ENCODE results near the gene ARMC2.

ARMC2 gene

GRCh38 chr6:108953681-108954080 lies 105.5 kb downstream of the ARMC2 start:
- Histone ChIP-seq H3K4me1 (ENCODE audit: insufficient read depth, low read length) (no peaks in the 10 kb centered on the region), H3K36me3 (ENCODE audit: insufficient read depth, low read length) (no peaks in the 10 kb centered on the region), H3K9ac (ENCODE audit: low read depth, low read length) (no peak overlapping the region), H3K9me3 (ENCODE audit: control insufficient read depth, insufficient read depth, low read length) (no peaks in the 10 kb centered on the region)

- Histone ChIP-seq H3K9me3 (ENCODE audit: control insufficient read depth, insufficient read depth, low read length) (no peaks in the 10 kb centered on the region), H3K9ac (ENCODE audit: low read depth, low read length) (no peak overlapping the region), H3K36me3 (ENCODE audit: insufficient read depth, low read length) (no peaks in the 10 kb centered on the region), H3K4me1 (ENCODE audit: insufficient read depth, low read length) (no peaks in the 10 kb centered on the region)
These were observed 107.2 kb downstream of the ARMC2 start for GRCh38 chr6:108955329-108955949.

- no peaks in the 10 kb centered on the region for H3K36me3 ChIP-seq (ENCODE audit: insufficient read depth, low read length)
- no peaks in the 10 kb centered on the region for H3K4me1 ChIP-seq (ENCODE audit: insufficient read depth, low read length)
- no peaks in the 10 kb centered on the region for H3K9me3 ChIP-seq (ENCODE audit: control insufficient read depth, insufficient read depth, low read length)
- H3K9ac ChIP-seq (ENCODE audit: low read depth, low read length): no peak overlapping the region
These were observed 109.0 kb downstream of the ARMC2 start for GRCh38 chr6:108957221-108957620.

GRCh38 chr6:108958900-108959770 lies 110.9 kb downstream of the ARMC2 start:
- H3K4me1 ChIP-seq (ENCODE audit: insufficient read depth, low read length): no peaks in the 10 kb centered on the region
- no peak overlapping the region for H3K9ac ChIP-seq (ENCODE audit: low read depth, low read length)

GRCh38 chr6:108959972-108960582 lies 111.9 kb downstream of the ARMC2 start:
- H3K9me3 ChIP-seq (ENCODE audit: control insufficient read depth, insufficient read depth, low read length): no peaks in the 10 kb centered on the region
- no peak overlapping the region for H3K9ac ChIP-seq (ENCODE audit: low read depth, low read length)
- no peaks in the 10 kb centered on the region for H3K4me1 ChIP-seq (ENCODE audit: insufficient read depth, low read length)
- no peaks in the 10 kb centered on the region for H3K36me3 ChIP-seq (ENCODE audit: insufficient read depth, low read length)

More at GRCh38 chr6:108958900-108959770, 110.9 kb downstream of the ARMC2 start:
- Histone ChIP-seq H3K36me3 (ENCODE audit: insufficient read depth, low read length) (no peaks in the 10 kb centered on the region), H3K9me3 (ENCODE audit: control insufficient read depth, insufficient read depth, low read length) (no peaks in the 10 kb centered on the region)

GRCh38 chr6:108960601-108961000 lies 112.4 kb downstream of the ARMC2 start:
- no peak overlapping the region for H3K9ac ChIP-seq (ENCODE audit: low read depth, low read length)

GRCh38 chr6:108961077-108961476 lies 112.9 kb downstream of the ARMC2 start:
- H3K36me3 ChIP-seq (ENCODE audit: insufficient read depth, low read length): no peaks in the 10 kb centered on the region

More at GRCh38 chr6:108960601-108961000, 112.4 kb downstream of the ARMC2 start:
- no peaks in the 10 kb centered on the region for H3K36me3 ChIP-seq (ENCODE audit: insufficient read depth, low read length)
- peaks cover 3% of the 10 kb centered on the region; the same call in 1 of the 2 replicates for H3K4me1 ChIP-seq (ENCODE audit: insufficient read depth, low read length)
- no peaks in the 10 kb centered on the region for H3K9me3 ChIP-seq (ENCODE audit: control insufficient read depth, insufficient read depth, low read length)

GRCh38 chr6:108961985-108962384 lies 113.8 kb downstream of the ARMC2 start:
- Histone ChIP-seq H3K9me3 (ENCODE audit: control insufficient read depth, insufficient read depth, low read length) (no peaks in the 10 kb centered on the region), H3K36me3 (ENCODE audit: insufficient read depth, low read length) (no peaks in the 10 kb centered on the region), H3K4me1 (ENCODE audit: insufficient read depth, low read length) (peaks cover 15% of the 10 kb centered on the region), H3K9ac (ENCODE audit: low read depth, low read length) (no peak overlapping the region)

More at GRCh38 chr6:108961077-108961476, 112.9 kb downstream of the ARMC2 start:
- H3K9me3 ChIP-seq (ENCODE audit: control insufficient read depth, insufficient read depth, low read length): no peaks in the 10 kb centered on the region
- no peak overlapping the region for H3K9ac ChIP-seq (ENCODE audit: low read depth, low read length)
- peaks cover 6% of the 10 kb centered on the region; the same call in 1 of the 2 replicates for H3K4me1 ChIP-seq (ENCODE audit: insufficient read depth, low read length)

- H3K4me1 ChIP-seq (ENCODE audit: insufficient read depth, low read length): peaks cover 24% of the 10 kb centered on the region
- no peak overlapping the region for H3K9ac ChIP-seq (ENCODE audit: low read depth, low read length)
- H3K9me3 ChIP-seq (ENCODE audit: control insufficient read depth, insufficient read depth, low read length): no peaks in the 10 kb centered on the region
These were observed 118.0 kb downstream of the ARMC2 start for GRCh38 chr6:108966251-108966650.

GRCh38 chr6:108966855-108967755 lies 118.9 kb downstream of the ARMC2 start:
- Histone ChIP-seq H3K9ac (ENCODE audit: low read depth, low read length) (no peak overlapping the region), H3K36me3 (ENCODE audit: insufficient read depth, low read length) (no peaks in the 10 kb centered on the region), H3K9me3 (ENCODE audit: control insufficient read depth, insufficient read depth, low read length) (no peaks in the 10 kb centered on the region), H3K4me1 (ENCODE audit: insufficient read depth, low read length) (peaks cover 24% of the 10 kb centered on the region)

More at GRCh38 chr6:108966251-108966650, 118.0 kb downstream of the ARMC2 start:
- H3K36me3 ChIP-seq (ENCODE audit: insufficient read depth, low read length): no peaks in the 10 kb centered on the region

GRCh38 chr6:108968325-108969316 lies 120.4 kb downstream of the ARMC2 start:
- Histone ChIP-seq H3K9ac (ENCODE audit: low read depth, low read length) (no peak overlapping the region), H3K36me3 (ENCODE audit: insufficient read depth, low read length) (no peaks in the 10 kb centered on the region), H3K9me3 (ENCODE audit: control insufficient read depth, insufficient read depth, low read length) (no peaks in the 10 kb centered on the region), H3K4me1 (ENCODE audit: insufficient read depth, low read length) (peaks cover 24% of the 10 kb centered on the region)

GRCh38 chr6:108969776-108970175 lies 121.6 kb downstream of the ARMC2 start:
- Histone ChIP-seq H3K9ac (ENCODE audit: low read depth, low read length) (no peak overlapping the region), H3K9me3 (ENCODE audit: control insufficient read depth, insufficient read depth, low read length) (no peaks in the 10 kb centered on the region), H3K36me3 (ENCODE audit: insufficient read depth, low read length) (no peaks in the 10 kb centered on the region), H3K4me1 (ENCODE audit: insufficient read depth, low read length) (peaks cover 24% of the 10 kb centered on the region)

- Histone ChIP-seq H3K9me3 (ENCODE audit: control insufficient read depth, insufficient read depth, low read length) (no peaks in the 10 kb centered on the region), H3K4me1 (ENCODE audit: insufficient read depth, low read length) (no peaks in the 10 kb centered on the region; the same call in 1 of the 2 replicates), H3K36me3 (ENCODE audit: insufficient read depth, low read length) (no peaks in the 10 kb centered on the region), H3K9ac (ENCODE audit: low read depth, low read length) (no peak overlapping the region)
These were observed 126.0 kb downstream of the ARMC2 start for GRCh38 chr6:108974201-108974600.

All from ES-I3 (cell line).